ENCODE results near the gene SNX11.

The SNX11 gene

GRCh38 chr17:48101012-48101720 lies 6.4 kb upstream of the SNX11 start, which contains the start of gene CBX1:
Gene CBX1, minus strand, starts transcription at chr17:48101478. Its CDS starts 24,474 bp downstream, at chr17:48077004.
- Histone ChIP-seq H3K36me3 (ENCODE audit: control insufficient read depth, insufficient read depth, low read length) (no peaks in the 10 kb centered on the region), H3K27me3 (replicated peaks; ENCODE audit: control insufficient read depth, insufficient read depth, low read length) (no peaks in the 10 kb centered on the region), H3K4me3 (replicated peaks; ENCODE audit: low read depth, low read length) (peak within 1 kb of the TSS; percentile 88)
- TF ChIP-seq, protein P1, sequence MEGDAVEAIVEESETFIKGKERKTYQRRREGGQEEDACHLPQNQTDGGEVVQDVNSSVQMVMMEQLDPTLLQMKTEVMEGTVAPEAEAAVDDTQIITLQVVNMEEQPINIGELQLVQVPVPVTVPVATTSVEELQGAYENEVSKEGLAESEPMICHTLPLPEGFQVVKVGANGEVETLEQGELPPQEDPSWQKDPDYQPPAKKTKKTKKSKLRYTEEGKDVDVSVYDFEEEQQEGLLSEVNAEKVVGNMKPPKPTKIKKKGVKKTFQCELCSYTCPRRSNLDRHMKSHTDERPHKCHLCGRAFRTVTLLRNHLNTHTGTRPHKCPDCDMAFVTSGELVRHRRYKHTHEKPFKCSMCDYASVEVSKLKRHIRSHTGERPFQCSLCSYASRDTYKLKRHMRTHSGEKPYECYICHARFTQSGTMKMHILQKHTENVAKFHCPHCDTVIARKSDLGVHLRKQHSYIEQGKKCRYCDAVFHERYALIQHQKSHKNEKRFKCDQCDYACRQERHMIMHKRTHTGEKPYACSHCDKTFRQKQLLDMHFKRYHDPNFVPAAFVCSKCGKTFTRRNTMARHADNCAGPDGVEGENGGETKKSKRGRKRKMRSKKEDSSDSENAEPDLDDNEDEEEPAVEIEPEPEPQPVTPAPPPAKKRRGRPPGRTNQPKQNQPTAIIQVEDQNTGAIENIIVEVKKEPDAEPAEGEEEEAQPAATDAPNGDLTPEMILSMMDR (IDR thresholded peaks at IDR 0.05; ENCODE audit: insufficient read depth, low read length, poor library complexity, severe bottlenecking), result no peak
- DNase-seq (ENCODE audit: extremely low read depth, insufficient read length), result peak; percentile 100

DNA sequence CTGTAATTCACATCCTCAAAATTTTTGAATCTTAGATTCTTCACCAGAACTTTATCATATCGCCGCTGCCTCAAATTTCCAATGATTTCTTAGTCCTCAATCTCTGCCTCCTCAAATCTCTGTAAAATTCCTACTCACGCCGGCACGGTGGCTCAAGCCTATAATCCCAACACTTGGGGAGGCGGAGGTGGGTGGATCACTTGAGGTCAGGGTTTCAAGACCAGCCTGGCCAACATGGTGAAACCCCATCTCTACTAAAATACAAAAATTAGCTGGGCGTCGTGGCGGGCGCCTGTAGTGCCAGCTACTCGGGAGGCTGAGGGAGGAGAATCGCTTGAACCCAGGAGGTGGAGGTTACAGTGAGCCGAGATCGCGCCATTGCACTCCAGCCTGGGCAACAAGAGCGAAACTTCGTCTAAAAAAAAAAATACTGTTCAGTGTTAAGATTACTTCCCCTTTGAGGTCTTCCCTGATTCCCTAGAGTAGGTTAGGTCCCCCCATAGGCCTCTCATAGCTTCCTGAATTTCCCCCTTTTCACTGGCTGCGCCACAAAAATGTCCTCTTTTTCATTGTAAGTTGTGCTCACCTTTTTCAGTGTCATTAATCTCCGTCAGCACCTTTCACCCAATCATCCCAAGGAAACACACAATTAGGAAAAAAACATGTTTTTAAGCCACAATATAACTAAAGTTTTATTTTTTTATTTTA lies 5.4 kb upstream of the SNX11 start:
- H3K4me3 ChIP-seq (replicated peaks; ENCODE audit: low read depth, low read length), result peak overlapping the region; percentile 88
- DNase-seq (ENCODE audit: extremely low read depth, insufficient read length), result no peak
- TF ChIP-seq, protein P1 (IDR thresholded peaks at IDR 0.05; ENCODE audit: insufficient read depth, low read length, poor library complexity, severe bottlenecking), result no peak

GRCh38 chr17:48102798-48103715 lies 4.5 kb upstream of the SNX11 start:
- TF ChIP-seq, protein P1 (IDR thresholded peaks at IDR 0.05; ENCODE audit: insufficient read depth, low read length, poor library complexity, severe bottlenecking), result no peak
- no peak overlapping the region for H3K4me3 ChIP-seq (replicated peaks; ENCODE audit: low read depth, low read length)
- no peaks in the 10 kb centered on the region for H3K36me3 ChIP-seq (ENCODE audit: control insufficient read depth, insufficient read depth, low read length)
- no peaks in the 10 kb centered on the region for H3K27me3 ChIP-seq (replicated peaks; ENCODE audit: control insufficient read depth, insufficient read depth, low read length)
- DNase-seq (ENCODE audit: extremely low read depth, insufficient read length), result no peak

More for the DNA sequence above, 5.4 kb upstream of the SNX11 start:
- H3K36me3 ChIP-seq (ENCODE audit: control insufficient read depth, insufficient read depth, low read length), result no peaks in the 10 kb centered on the region
- H3K27me3 ChIP-seq (replicated peaks; ENCODE audit: control insufficient read depth, insufficient read depth, low read length), result no peaks in the 10 kb centered on the region

GRCh38 chr17:48104440-48104839 lies 3.1 kb upstream of the SNX11 start:
- DNase-seq (ENCODE audit: extremely low read depth, insufficient read length), result no peak
- Histone ChIP-seq H3K27me3 (replicated peaks; ENCODE audit: control insufficient read depth, insufficient read depth, low read length) (no peaks in the 10 kb centered on the region), H3K36me3 (ENCODE audit: control insufficient read depth, insufficient read depth, low read length) (no peaks in the 10 kb centered on the region), H3K4me3 (replicated peaks; ENCODE audit: low read depth, low read length) (no peak overlapping the region)
- TF ChIP-seq, protein P1 (IDR thresholded peaks at IDR 0.05; ENCODE audit: insufficient read depth, low read length, poor library complexity, severe bottlenecking), result no peak

- DNase-seq (ENCODE audit: extremely low read depth, insufficient read length), result no peak
- no peaks in the 10 kb centered on the region for H3K27me3 ChIP-seq (replicated peaks; ENCODE audit: control insufficient read depth, insufficient read depth, low read length)
- H3K4me3 ChIP-seq (replicated peaks; ENCODE audit: low read depth, low read length), result peak overlapping the region; percentile 65
- no peaks in the 10 kb centered on the region for H3K36me3 ChIP-seq (ENCODE audit: control insufficient read depth, insufficient read depth, low read length)
- TF ChIP-seq, protein P1 (IDR thresholded peaks at IDR 0.05; ENCODE audit: insufficient read depth, low read length, poor library complexity, severe bottlenecking), result no peak
These were observed 797 bp upstream of the SNX11 start for GRCh38 chr17:48106802-48107136.

All from GM06990 (cell line).